ENCODE data around the gene FNDC3A. TPM values are rescaled to one million over a fixed set of nuclear protein-coding genes. Genes with fewer than 3 reads are reported as not detected.

FNDC3A gene
- 25.4 and 38.4 TPM in 2 replicates for total RNA-seq (2014; rRNA removed; shearing (Covaris generic))

- in situ Hi-C loops (cut with HindIII; ENCODE audit: low sequenced_read_pairs), result loop anchor here (10.0 kb wide), 1 partner anchor 81 kb away; no protein-coding TSS in a partner anchor
- DNase-seq (ENCODE audit: low spot score), result peak; percentile 71
Observed at GRCh38 chr13:48975856-48976575, at the start of gene FNDC3A. Gene FNDC3A (plus strand): TSS chr13:48975912. CDS start chr13:49006191, 30,279 bp downstream.

GRCh38 chr13:48928757-48929430 lies 46.8 kb upstream of the FNDC3A start:
- DNase-seq (ENCODE audit: low spot score), result no peak
- in situ Hi-C loops (cut with HindIII; ENCODE audit: low sequenced_read_pairs), result no loop called here

- DNase-seq (ENCODE audit: low spot score), result no peak
- in situ Hi-C loops (cut with HindIII; ENCODE audit: low sequenced_read_pairs), result no loop called here
Observed at GRCh38 chr13:48930918-48931317, 44.8 kb upstream of the FNDC3A start.

GRCh38 chr13:48938308-48938943 lies 37.3 kb upstream of the FNDC3A start:
- DNase-seq (ENCODE audit: low spot score), result no peak
- in situ Hi-C loops (cut with HindIII; ENCODE audit: low sequenced_read_pairs), result no loop called here

- in situ Hi-C loops (cut with HindIII; ENCODE audit: low sequenced_read_pairs), result no loop called here
- no peak for DNase-seq (ENCODE audit: low spot score)
Observed at GRCh38 chr13:48939728-48940127, 36.0 kb upstream of the FNDC3A start.

- in situ Hi-C loops (cut with HindIII; ENCODE audit: low sequenced_read_pairs), result no loop called here
- no peak for DNase-seq (ENCODE audit: low spot score)
Observed at GRCh38 chr13:48942131-48942530, 33.6 kb upstream of the FNDC3A start.

- in situ Hi-C loops (cut with HindIII; ENCODE audit: low sequenced_read_pairs), result no loop called here
- no peak for DNase-seq (ENCODE audit: low spot score)
Observed at GRCh38 chr13:48944221-48944620, 31.5 kb upstream of the FNDC3A start.

- in situ Hi-C loops (cut with HindIII; ENCODE audit: low sequenced_read_pairs), result no loop called here
- no peak for DNase-seq (ENCODE audit: low spot score)
Observed at GRCh38 chr13:48945626-48946025, 30.1 kb upstream of the FNDC3A start.

- in situ Hi-C loops (cut with HindIII; ENCODE audit: low sequenced_read_pairs), result no loop called here
- no peak for DNase-seq (ENCODE audit: low spot score)
Observed at GRCh38 chr13:48946163-48946562, 29.5 kb upstream of the FNDC3A start.

- DNase-seq (ENCODE audit: low spot score), result no peak
Observed at GRCh38 chr13:48949566-48950500, 25.9 kb upstream of the FNDC3A start.

GRCh38 chr13:48950501-48950875 lies 25.2 kb upstream of the FNDC3A start:
- no peak for DNase-seq (ENCODE audit: low spot score)
- in situ Hi-C loops (cut with HindIII; ENCODE audit: low sequenced_read_pairs), result no loop called here

More at GRCh38 chr13:48949566-48950500, 25.9 kb upstream of the FNDC3A start:
- in situ Hi-C loops (cut with HindIII; ENCODE audit: low sequenced_read_pairs), result no loop called here

GRCh38 chr13:48954081-48954480 lies 21.6 kb upstream of the FNDC3A start:
- in situ Hi-C loops (cut with HindIII; ENCODE audit: low sequenced_read_pairs), result no loop called here
- DNase-seq (ENCODE audit: low spot score), result no peak

- in situ Hi-C loops (cut with HindIII; ENCODE audit: low sequenced_read_pairs), result no loop called here
- DNase-seq (ENCODE audit: low spot score), result no peak
Observed at GRCh38 chr13:48955536-48955935, 20.2 kb upstream of the FNDC3A start.

GRCh38 chr13:48961379-48961778 lies 14.3 kb upstream of the FNDC3A start:
- DNase-seq (ENCODE audit: low spot score), result no peak
- in situ Hi-C loops (cut with HindIII; ENCODE audit: low sequenced_read_pairs), result no loop called here

- DNase-seq (ENCODE audit: low spot score), result no peak
- in situ Hi-C loops (cut with HindIII; ENCODE audit: low sequenced_read_pairs), result no loop called here
Observed at GRCh38 chr13:48962281-48962680, 13.4 kb upstream of the FNDC3A start.

GRCh38 chr13:48965736-48966135 lies 10.0 kb upstream of the FNDC3A start:
- DNase-seq (ENCODE audit: low spot score), result no peak

GRCh38 chr13:48969685-48970084 lies 6.0 kb upstream of the FNDC3A start:
- in situ Hi-C loops (cut with HindIII; ENCODE audit: low sequenced_read_pairs), result loop anchor here (10.0 kb wide), 1 partner anchor 75 kb away; no protein-coding TSS in a partner anchor
- no peak for DNase-seq (ENCODE audit: low spot score)

More at GRCh38 chr13:48965736-48966135, 10.0 kb upstream of the FNDC3A start:
- in situ Hi-C loops (cut with HindIII; ENCODE audit: low sequenced_read_pairs), result no loop called here

- in situ Hi-C loops (cut with HindIII; ENCODE audit: low sequenced_read_pairs), result loop anchor here (10.0 kb wide), 1 partner anchor 79 kb away; no protein-coding TSS in a partner anchor
- DNase-seq (ENCODE audit: low spot score), result no peak
Observed at GRCh38 chr13:48973845-48974431, 1.8 kb upstream of the FNDC3A start.

Measured in G401 (cell line).